ENCODE results near the gene ACIN1.

The ACIN1 gene

DNA sequence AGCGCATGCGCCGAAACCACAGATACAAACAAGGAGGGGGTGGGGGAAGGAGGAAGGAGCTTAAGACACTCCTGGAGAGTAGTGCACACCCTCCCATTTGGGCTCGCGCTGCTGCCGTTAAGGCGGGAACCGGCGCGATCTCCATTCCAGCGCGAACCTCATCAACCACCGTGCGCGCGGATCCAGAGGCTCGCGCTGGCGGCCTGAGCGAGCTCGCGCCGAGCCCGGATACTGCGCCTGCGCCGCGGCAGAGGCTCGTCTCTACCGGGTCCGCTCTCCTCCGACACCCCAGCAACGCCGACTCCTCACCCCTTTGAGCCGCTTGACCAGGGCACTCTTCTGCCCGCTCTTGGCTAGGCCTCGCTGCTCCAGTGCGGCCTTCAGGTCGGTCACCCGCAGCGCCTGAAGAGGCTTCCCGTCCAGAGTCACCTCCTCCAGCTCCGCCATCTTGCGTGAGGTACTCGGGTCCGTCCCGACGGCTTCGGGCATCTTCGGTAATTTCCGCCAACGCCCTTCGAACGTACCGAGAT lies at the start of gene ACIN1:
ACIN1 (minus strand) TSS at position 471 of the 530 bp plus-strand sequence; CDS start at position 447, 24 bp downstream.
- DNase-seq (ENCODE audit: low read depth in 4 of 4, low spot score in 1 of 4), result peak; percentile 59 to 100 (median 78)

DNA sequence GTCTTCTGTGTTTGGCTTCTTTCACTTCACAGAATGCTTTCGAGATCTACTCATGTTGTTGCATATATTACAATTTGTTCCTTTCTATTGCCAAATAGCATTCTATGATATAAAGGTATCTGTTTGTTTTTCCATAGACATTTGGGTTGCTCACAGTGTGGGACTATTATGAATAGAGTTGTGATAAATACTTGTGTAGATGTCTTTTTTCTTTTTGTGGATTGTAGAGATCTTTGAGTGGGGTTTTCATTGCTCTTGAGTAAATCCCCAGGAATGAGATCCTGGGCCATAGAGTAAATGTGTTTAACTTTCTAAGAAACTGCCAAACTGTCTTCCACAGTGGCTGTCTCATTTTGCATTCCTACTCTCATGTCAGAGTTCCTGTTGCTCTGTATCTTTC lies 49.0 kb upstream of the ACIN1 start:
- no peak for DNase-seq (ENCODE audit: low read depth in 4 of 4, low spot score in 1 of 4)

- DNase-seq (ENCODE audit: low read depth in 4 of 4, low spot score in 1 of 4), result no peak
Observed at GRCh38 chr14:23142826-23143225, 47.9 kb upstream of the ACIN1 start.

GRCh38 chr14:23141706-23142444 lies 46.9 kb upstream of the ACIN1 start:
- DNase-seq (ENCODE audit: low read depth in 4 of 4, low spot score in 1 of 4), result no peak

GRCh38 chr14:23140371-23140770 lies 45.4 kb upstream of the ACIN1 start:
- no peak for DNase-seq (ENCODE audit: low read depth in 4 of 4, low spot score in 1 of 4)

DNA sequence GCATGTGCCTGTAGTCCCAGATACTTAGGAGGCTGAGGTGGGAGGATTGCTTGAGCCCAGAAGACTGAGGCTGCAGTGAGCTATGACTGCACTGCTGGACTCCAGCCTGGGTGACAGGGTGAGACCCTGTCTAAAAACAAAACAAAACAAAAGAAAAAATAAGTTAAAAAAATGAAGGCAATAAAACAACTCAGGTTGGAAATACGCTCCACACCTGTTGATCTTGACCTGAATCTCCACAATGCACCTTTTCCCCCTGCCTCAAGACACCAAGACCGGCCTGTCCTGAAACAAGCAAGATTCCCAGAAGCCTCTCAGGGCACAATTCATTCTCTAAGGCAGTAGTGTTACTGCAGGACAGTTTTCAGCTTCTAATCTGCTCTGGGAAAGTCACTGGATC lies 44.9 kb upstream of the ACIN1 start:
- DNase-seq (ENCODE audit: low read depth in 4 of 4, low spot score in 1 of 4), result no peak

DNA sequence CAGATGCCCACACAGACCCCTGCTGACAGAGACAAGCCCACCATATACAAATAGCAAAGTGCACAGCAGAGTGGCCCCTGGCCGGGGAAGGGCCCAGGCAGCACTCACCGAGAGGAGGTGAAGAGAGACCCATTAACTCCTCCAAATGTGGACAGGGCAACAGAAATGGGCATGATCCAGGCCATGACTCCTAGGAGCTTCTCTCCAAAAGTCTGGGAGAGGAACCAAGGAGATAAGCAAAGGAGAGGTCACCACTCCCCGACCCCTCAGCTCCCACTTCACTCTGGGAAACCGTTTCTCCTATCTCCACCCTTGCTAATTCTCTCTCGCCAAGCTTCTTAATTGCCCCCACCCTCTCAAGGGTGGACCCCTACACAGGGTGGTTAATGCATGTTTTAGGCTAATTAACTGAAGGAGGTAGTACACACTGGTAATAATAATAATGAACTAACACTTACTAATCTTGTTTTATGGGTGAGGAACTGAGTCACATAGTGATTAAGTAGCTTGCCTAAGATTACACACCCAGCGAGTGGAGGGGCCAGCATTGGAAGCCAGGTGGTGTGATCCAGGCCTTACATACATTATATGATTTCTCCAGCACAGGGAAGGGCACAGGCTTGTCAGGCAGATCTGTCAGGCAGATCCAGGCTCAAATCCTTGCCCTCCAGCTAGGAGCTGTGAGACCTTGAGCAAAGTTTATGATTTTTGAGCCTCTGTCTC lies 43.0 kb upstream of the ACIN1 start:
- DNase-seq (ENCODE audit: low read depth in 4 of 4, low spot score in 1 of 4), result no peak

DNA sequence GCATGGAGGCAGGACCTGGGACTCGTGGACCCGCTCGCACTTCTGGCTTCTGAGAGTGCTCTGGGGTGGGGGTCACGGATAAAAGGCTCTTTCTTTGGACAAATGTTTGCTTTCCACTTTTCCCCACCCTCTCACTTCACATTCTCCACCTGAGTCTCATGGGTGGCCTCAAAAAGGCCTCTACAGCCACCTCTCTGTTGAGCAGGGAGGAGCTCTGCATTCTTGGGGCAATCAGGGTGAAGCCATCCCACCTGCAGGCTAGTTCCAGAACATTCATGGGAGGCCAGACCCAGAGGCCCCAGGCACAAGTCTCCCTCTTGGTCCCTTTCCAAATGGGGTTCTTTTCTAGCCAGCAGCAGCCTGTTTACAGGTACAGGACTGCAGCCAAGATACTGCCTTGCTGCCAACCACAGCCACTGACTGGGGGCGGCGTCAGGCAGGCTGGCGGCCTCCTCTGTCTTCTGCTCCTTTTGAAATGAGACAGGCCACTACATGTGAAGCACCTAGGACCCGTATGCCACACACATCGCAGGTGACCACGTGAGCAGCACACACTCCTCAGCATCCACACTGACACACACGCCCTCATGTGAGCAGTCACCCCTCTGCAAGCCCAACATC lies 42.4 kb upstream of the ACIN1 start:
- no peak for DNase-seq (ENCODE audit: low read depth in 4 of 4, low spot score in 1 of 4)

DNA sequence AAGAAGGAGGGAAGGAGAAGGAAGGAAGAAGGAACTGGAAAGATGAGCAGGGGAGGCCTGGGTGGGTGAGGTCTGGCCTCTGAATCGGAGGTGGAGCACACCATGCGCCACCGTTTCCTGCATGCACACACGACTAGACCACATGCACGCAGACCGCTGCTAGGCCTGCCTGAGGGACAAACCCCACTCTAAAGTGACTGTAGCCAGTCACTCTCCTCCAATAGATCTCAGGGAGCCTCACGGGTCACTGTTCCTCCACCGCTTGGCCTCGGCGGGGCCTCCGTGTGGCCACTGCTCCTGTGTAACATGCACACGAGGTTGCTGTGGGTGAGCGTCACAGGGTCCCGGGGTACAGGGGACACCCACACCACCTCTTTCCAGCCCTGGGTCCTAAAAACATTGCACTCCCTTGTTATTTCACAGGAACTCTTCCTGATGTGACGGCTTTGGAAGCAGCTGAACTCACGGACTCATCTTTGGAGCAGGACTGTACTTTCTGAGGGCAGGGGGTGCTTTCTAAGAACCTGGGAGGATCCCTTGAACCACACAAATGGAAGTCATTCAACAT lies 41.7 kb upstream of the ACIN1 start:
- no peak for DNase-seq (ENCODE audit: low read depth in 4 of 4, low spot score in 1 of 4)

DNA sequence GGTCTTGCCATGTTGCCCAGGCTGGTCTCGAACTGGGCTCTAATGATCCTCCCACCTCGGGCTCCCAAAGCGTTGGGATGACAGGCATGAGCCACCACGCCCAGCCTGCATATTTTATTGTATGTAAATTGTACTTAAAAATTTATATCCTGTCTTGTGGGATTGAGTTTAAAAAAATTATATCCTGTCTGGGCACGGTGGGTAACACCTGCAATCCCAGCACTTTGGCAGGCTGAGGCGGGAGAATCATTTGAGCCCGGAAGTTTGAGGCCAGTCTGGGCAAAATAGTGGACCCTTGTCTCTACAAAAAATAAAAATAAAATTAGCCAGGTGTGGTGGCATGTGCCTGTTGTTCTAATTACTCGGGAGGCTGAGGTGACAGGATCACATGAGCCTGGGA lies 38.0 kb upstream of the ACIN1 start:
- no peak for DNase-seq (ENCODE audit: low read depth in 4 of 4, low spot score in 1 of 4)

GRCh38 chr14:23131482-23131881 lies 36.5 kb upstream of the ACIN1 start:
- no peak for DNase-seq (ENCODE audit: low read depth in 4 of 4, low spot score in 1 of 4)

GRCh38 chr14:23130871-23131270 lies 35.9 kb upstream of the ACIN1 start:
- DNase-seq (ENCODE audit: low read depth in 4 of 4, low spot score in 1 of 4), result no peak

DNA sequence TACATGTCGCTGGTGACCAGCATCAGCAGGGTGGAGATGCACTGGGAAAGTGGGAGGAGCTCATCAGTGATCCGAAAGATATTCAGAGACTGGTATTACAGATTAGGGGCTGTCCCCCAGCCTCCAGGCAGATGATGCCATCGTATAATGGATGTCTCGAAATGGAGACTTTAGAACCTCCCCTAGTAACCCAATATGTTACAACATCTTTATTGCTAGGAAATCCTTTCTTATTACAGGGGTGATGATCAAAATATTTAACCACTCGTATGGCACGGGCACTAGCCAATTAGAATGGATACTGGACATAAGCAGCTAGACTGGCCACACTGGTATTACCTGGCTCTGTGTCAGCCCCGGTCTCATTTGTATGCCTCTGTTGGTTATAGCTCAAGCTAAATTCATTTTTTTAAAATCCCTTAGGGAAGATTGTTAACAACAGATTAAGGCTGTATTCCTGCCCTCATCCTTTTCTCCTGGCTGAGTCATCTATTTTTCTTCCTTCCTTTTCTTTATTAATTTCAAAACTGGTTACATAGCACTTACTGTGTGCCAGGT lies 34.9 kb upstream of the ACIN1 start:
- DNase-seq (ENCODE audit: low read depth in 4 of 4, low spot score in 1 of 4), result no peak

GRCh38 chr14:23128969-23129758 lies 34.2 kb upstream of the ACIN1 start:
- no peak for DNase-seq (ENCODE audit: low read depth in 4 of 4, low spot score in 1 of 4)

GRCh38 chr14:23127861-23128260 lies 32.9 kb upstream of the ACIN1 start:
- no peak for DNase-seq (ENCODE audit: low read depth in 4 of 4, low spot score in 1 of 4)

GRCh38 chr14:23126548-23127278 lies 31.8 kb upstream of the ACIN1 start:
- DNase-seq (ENCODE audit: low read depth in 4 of 4, low spot score in 1 of 4), result no peak

DNA sequence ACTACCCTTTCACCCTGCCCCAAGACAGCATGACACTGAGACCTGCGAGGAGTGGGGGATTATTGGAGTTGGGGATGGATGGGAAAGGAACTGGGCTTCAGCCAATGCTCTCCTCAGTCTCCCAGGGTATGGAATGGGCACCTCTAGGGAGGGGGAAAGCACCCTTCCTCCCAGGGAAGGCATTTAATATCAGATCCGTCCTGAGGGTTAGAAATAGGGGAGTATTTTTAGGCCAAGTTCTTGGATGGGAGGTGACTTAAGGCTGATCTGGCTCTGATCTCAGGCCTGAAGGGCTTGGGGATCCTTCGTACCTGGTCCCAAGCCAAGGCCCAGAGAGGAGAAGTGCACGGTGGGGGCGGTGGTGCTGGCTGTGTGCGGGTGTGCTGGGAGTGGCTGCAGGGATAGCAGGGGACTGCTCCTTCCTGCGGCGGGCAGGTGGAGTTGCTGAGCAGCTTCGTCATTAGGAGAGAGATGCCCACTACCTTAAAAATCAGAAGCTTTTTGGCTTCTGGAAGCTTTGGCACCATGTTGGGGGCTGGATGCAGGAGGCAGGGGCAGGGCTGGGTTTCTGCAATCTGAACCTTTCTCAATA lies 31.1 kb upstream of the ACIN1 start:
- no peak for DNase-seq (ENCODE audit: low read depth in 4 of 4, low spot score in 1 of 4)

- no peak for DNase-seq (ENCODE audit: low read depth in 4 of 4, low spot score in 1 of 4)
Observed at GRCh38 chr14:23125011-23125410, 30.1 kb upstream of the ACIN1 start.

DNA sequence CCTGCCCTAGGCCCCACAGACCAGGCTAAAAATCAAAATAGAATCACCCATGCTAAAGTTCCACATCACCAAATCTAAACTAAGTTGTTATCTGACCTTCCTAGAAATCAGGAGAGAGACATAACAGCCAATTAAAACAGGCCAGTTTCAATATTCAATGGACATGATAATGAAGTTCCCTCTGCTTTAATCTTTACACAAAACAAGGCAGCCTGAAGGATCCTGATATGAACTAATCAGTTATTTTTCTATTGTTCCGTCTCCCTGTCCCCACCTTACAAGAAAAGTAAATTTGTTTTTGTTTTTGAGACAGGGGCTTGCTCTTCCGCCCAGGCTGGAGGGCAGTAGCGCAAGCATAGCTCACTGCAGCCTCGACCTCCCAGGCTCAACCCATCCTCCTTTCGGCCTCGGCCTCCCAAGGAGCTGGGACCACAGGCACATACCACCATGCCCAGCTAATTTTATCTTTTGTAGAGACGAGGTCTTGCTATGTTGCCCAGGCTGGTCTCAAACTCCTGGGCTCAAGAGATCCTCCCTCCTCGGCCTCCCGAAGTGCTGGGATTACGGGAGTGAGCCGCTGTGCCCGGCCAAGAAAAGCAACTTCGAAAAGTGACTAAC lies 29.5 kb upstream of the ACIN1 start:
- no peak for DNase-seq (ENCODE audit: low read depth in 4 of 4, low spot score in 1 of 4)

Data from stimulated activated CD4-positive, alpha-beta T cell treated with anti-CD3 and anti-CD28 coated beads, Interleukin-1b, Interleukin-23, amount 100 ng/mL, for 24 hours (primary cell).